H1 (cell line): ENCODE data around the gene HRH4. TPM values are rescaled to one million over a fixed set of nuclear protein-coding genes. Genes with fewer than 3 reads are reported as not detected.

Source experiments
- CTCF ChIA-PET: fragments of 300-600 bp; sonication (Branson Sonifier 250); formaldehyde crosslinking; loops from one replicate; lab custom pipeline; 2021; ENCODE audit not compliant: partially characterized antibody; lab: Charles Lee
- POLR2A ChIA-PET: fragments of 300-600 bp; sonication (Branson Sonifier 250); formaldehyde crosslinking; loops from one replicate; lab custom pipeline; 2021; ENCODE audit warnings: inconsistent platforms; ENCODE audit not compliant: partially characterized antibody; lab: Charles Lee
- DNase-seq, 2 experiments: peaks; one replicate each; pipeline versions ENCODE4 v3.0.0 to v3.0.0-alpha.2; 2010 to 2022; ENCODE audit warnings: low spot score in 2 of 2, low read depth in 1 of 2, mixed read lengths in 1 of 2
- FAIRE-seq: peaks from 2 replicates; lab custom pipeline; 2011; peaks lifted over from hg19 to GRCh38; lab: Jason Lieb, UNC
- H2AFZ ChIP-seq: 2 replicates; pipeline ENCODE4 v1.8.1; 2012; ENCODE audit warnings: low read length, inconsistent platforms
- H2AK5ac ChIP-seq: 2 replicates; pipeline ENCODE4 v1.6.1; 2013; ENCODE audit warnings: low read depth, low read length
- H2BK120ac ChIP-seq: replicated peaks from 2 replicates; pipeline ENCODE3; 2013; ENCODE audit warnings: low read depth, low read length, inconsistent platforms
- H2BK12ac ChIP-seq: 2 replicates; pipeline ENCODE4 v1.6.1; 2013; ENCODE audit warnings: low read depth, low read length
- H2BK15ac ChIP-seq: 2 replicates; pipeline ENCODE4 v1.6.1; 2013; ENCODE audit warnings: low read length
- H2BK20ac ChIP-seq: 2 replicates; pipeline ENCODE4 v1.6.1; 2013; ENCODE audit warnings: low read length
- H2BK5ac ChIP-seq: 2 replicates; pipeline ENCODE4 v1.6.1; 2013; ENCODE audit warnings: low read depth, low read length
- H3K14ac ChIP-seq: 2 replicates; pipeline ENCODE4 v1.6.1; 2013; ENCODE audit warnings: inconsistent platforms; ENCODE audit not compliant: insufficient read length
- H3K18ac ChIP-seq: 2 replicates; pipeline ENCODE4 v1.6.1; 2013; ENCODE audit warnings: low read length; ENCODE audit errors: extremely low read depth
- H3K23ac ChIP-seq: 2 replicates; pipeline ENCODE4 v1.6.1; 2013; ENCODE audit warnings: inconsistent platforms; ENCODE audit not compliant: insufficient read length
- H3K23me2 ChIP-seq: 2 replicates; pipeline ENCODE4 v1.6.1; 2013; ENCODE audit warnings: low read depth, low read length
- H3K27ac ChIP-seq: 2 replicates; pipeline ENCODE4 v1.6.1; 2011; ENCODE audit warnings: low read depth, low read length, inconsistent platforms
- H3K27me3 ChIP-seq, 4 experiments: replicated peaks in 1 of 4; 1 replicate in 1 of 4; 2 replicates in 3 of 4; pipeline versions ENCODE4 v1.6.1 to v1.8.1; 2011 to 2013; ENCODE audit warnings: low read length in 3 of 4, mild to moderate bottlenecking in 3 of 4, inconsistent platforms in 2 of 4, mixed read lengths in 2 of 4, moderate library complexity in 1 of 4; ENCODE audit not compliant: control insufficient read depth in 3 of 4, insufficient read depth in 3 of 4; ENCODE audit errors: extremely low read depth in 1 of 4
- H3K36me3 ChIP-seq, 4 experiments: 2 replicates each; pipeline versions ENCODE4 v1.6.1 to v1.8.1; 2011 to 2013; ENCODE audit warnings: mild to moderate bottlenecking in 4 of 4, low read length in 3 of 4, moderate library complexity in 2 of 4, control low read depth in 1 of 4, inconsistent platforms in 1 of 4; ENCODE audit not compliant: insufficient read depth in 4 of 4, control insufficient read depth in 2 of 4
- H3K4ac ChIP-seq: replicated peaks from 2 replicates; pipeline ENCODE3; 2013; ENCODE audit warnings: low read length, low read depth, mixed read lengths, inconsistent platforms; ENCODE audit not compliant: insufficient read length
- H3K4me1 ChIP-seq, 4 experiments: replicated peaks in 1 of 4; 1 replicate in 1 of 4; 2 replicates in 3 of 4; pipeline versions ENCODE4 v1.6.1 to v1.8.1; 2011 to 2013; ENCODE audit warnings: low read length in 3 of 4, inconsistent platforms in 2 of 4, mixed read lengths in 1 of 4; ENCODE audit not compliant: insufficient read depth in 4 of 4, control insufficient read depth in 3 of 4
- H3K4me2 ChIP-seq, 2 experiments: 2 replicates each; pipeline versions ENCODE4 v1.6.1 to v1.8.1; 2011 to 2013; ENCODE audit warnings: low read depth in 2 of 2, low read length in 2 of 2, control low read depth in 1 of 2, inconsistent platforms in 1 of 2, mild to moderate bottlenecking in 1 of 2; ENCODE audit not compliant: insufficient read depth in 1 of 2
- H3K4me3 ChIP-seq, 4 experiments: fragments of 200-600, 300-600 bp in 1 of 4; sonication (generic), shearing (Covaris generic), sonication (Bioruptor Twin) in 1 of 4; 2 replicates each; pipeline versions ENCODE4 v1.5.1 to v1.8.1; 2011 to 2016; ENCODE audit warnings: low read length in 4 of 4, low read depth in 3 of 4, control low read depth in 2 of 4, inconsistent platforms in 2 of 4, mild to moderate bottlenecking in 2 of 4, mixed read lengths in 1 of 4, moderate library complexity in 1 of 4; ENCODE audit not compliant: insufficient read depth in 2 of 4; ENCODE audit errors: extremely low read depth in 1 of 4
- H3K56ac ChIP-seq: replicated peaks from 2 replicates; pipeline ENCODE3; 2013; ENCODE audit warnings: low read depth, mild to moderate bottlenecking, mixed read lengths, low read length, inconsistent platforms; ENCODE audit not compliant: insufficient read length
- H3K79me1 ChIP-seq: 2 replicates; pipeline ENCODE4 v1.6.1; 2013; ENCODE audit warnings: low read depth, low read length, control low read depth
- H3K79me2 ChIP-seq, 2 experiments: 2 replicates each; pipeline versions ENCODE4 v1.6.1 to v1.8.1; 2012 to 2013; ENCODE audit warnings: low read length in 2 of 2, mild to moderate bottlenecking in 2 of 2, inconsistent platforms in 1 of 2; ENCODE audit not compliant: insufficient read depth in 2 of 2, control insufficient read depth in 1 of 2
- H3K9ac ChIP-seq, 4 experiments: replicated peaks in 1 of 4; 1 replicate in 1 of 4; 2 replicates in 3 of 4; pipeline versions ENCODE4 v1.6.1 to v1.8.1; 2011 to 2013; ENCODE audit warnings: low read depth in 3 of 4, low read length in 3 of 4, control low read depth in 2 of 4, mild to moderate bottlenecking in 2 of 4, moderate library complexity in 2 of 4, inconsistent platforms in 1 of 4; ENCODE audit errors: extremely low read depth in 1 of 4
- H3K9me3 ChIP-seq, 2 experiments: 2 replicates each; pipeline versions ENCODE4 v1.6.1 to v1.8.1; 2012 to 2013; ENCODE audit warnings: mild to moderate bottlenecking in 2 of 2, moderate library complexity in 2 of 2, control low read depth in 1 of 2, inconsistent platforms in 1 of 2, low read depth in 1 of 2, low read length in 1 of 2, mixed read lengths in 1 of 2; ENCODE audit not compliant: insufficient read depth in 2 of 2
- H4K20me1 ChIP-seq, 2 experiments: replicated peaks in 1 of 2; 2 replicates each; pipeline versions ENCODE3 to v1.8.1; 2011 to 2013; ENCODE audit warnings: inconsistent platforms in 2 of 2, low read length in 2 of 2, mild to moderate bottlenecking in 1 of 2; ENCODE audit not compliant: insufficient read depth in 2 of 2, control insufficient read depth in 1 of 2
- H4K5ac ChIP-seq: 2 replicates; pipeline ENCODE4 v1.6.1; 2013; ENCODE audit warnings: low read length, low read depth, mixed read lengths, inconsistent platforms; ENCODE audit not compliant: insufficient read length
- H4K8ac ChIP-seq: 2 replicates; pipeline ENCODE4 v1.8.0; 2013; ENCODE audit warnings: mild to moderate bottlenecking, moderate library complexity, low read length, inconsistent platforms; ENCODE audit not compliant: insufficient read depth; ENCODE audit errors: extremely low read depth
- H4K91ac ChIP-seq: replicated peaks from 2 replicates; pipeline ENCODE3; 2013; ENCODE audit warnings: low read length, mixed read lengths, inconsistent platforms; ENCODE audit not compliant: insufficient read length
- BRCA1 ChIP-seq: IDR thresholded peaks from 2 replicates; pipeline ENCODE4 v1.6.1; 2012; ENCODE audit warnings: low read depth, low read length, improper control_type of control experiment
- CHD1 ChIP-seq: IDR thresholded peaks from 2 replicates; pipeline ENCODE4 v1.6.1; 2012; ENCODE audit warnings: low read depth, low read length, improper control_type of control experiment
- CHD2 ChIP-seq: IDR thresholded peaks from 2 replicates; pipeline ENCODE4 v1.6.1; 2012; ENCODE audit warnings: low read length, improper control_type of control experiment
- RXRA ChIP-seq: IDR thresholded peaks from 2 replicates; pipeline ENCODE4 v1.6.1; 2011; ENCODE audit warnings: low read depth, mild to moderate bottlenecking, low read length, moderate library complexity; ENCODE audit not compliant: insufficient read depth
- SIX5 ChIP-seq: IDR thresholded peaks from 2 replicates; pipeline ENCODE4 v1.6.1; 2011; ENCODE audit warnings: mild to moderate bottlenecking, low read depth, low read length
- YY1 ChIP-seq: IDR thresholded peaks from 2 replicates; pipeline ENCODE4 v1.6.1; 2011; ENCODE audit warnings: low read depth, mild to moderate bottlenecking, low read length
- WGBS, 2 experiments: shearing (Covaris generic) in 1 of 2; methylation state at CpG; one replicate each; pipeline versions ENCODE4 v1.1.6 to v1.1.7; 2013 to 2015; ENCODE audit warnings: low lambda C conversion rate in 2 of 2, mixed read lengths in 2 of 2, inconsistent platforms in 1 of 2, low coverage in 1 of 2, missing lambda C conversion rate in 1 of 2; ENCODE audit not compliant: insufficient replicate concordance in 2 of 2, insufficient coverage in 1 of 2, insufficient read length in 1 of 2; ENCODE audit errors: extremely low coverage in 1 of 2, missing lambda C conversion rate in 1 of 2; 5-methylcytosine and 5-hydroxymethylcytosine counted together
- polyA plus RNA-seq, 7 experiments: library from polyadenylated mRNA; depleted of rRNA in 3 of 7; stranded (reverse) in 5 of 7; unstranded in 2 of 7; fragments of >200 nt in 5 of 7; fragments of 200-250 nt in 2 of 7; gene quantifications; 1 replicate in 5 of 7; 2 replicates in 1 of 7; 4 replicates in 1 of 7; pipeline versions ENCODE4 v1.2.1 to v1.2.3, GENCODE V29; 2011 to 2013; ENCODE audit warnings: missing spikeins in 2 of 7, mixed read lengths in 2 of 7
- total RNA-seq: library from RNA; stranded (reverse); fragmentation: NEBNext Ultra II Directional; extraction: Animal tissue kit (Norgen Biotek cat#: 25700); gene quantifications from 2 replicates; pipeline ENCODE4 v1.2.1, GENCODE V29; 2021

HRH4 gene
- total and polyA plus RNA-seq, 2 of the 8 experiments (the other 6 are each of a cell fraction or from before 2014, with no cell fraction given), result 0.03 TPM; not detected in 1

DNA sequence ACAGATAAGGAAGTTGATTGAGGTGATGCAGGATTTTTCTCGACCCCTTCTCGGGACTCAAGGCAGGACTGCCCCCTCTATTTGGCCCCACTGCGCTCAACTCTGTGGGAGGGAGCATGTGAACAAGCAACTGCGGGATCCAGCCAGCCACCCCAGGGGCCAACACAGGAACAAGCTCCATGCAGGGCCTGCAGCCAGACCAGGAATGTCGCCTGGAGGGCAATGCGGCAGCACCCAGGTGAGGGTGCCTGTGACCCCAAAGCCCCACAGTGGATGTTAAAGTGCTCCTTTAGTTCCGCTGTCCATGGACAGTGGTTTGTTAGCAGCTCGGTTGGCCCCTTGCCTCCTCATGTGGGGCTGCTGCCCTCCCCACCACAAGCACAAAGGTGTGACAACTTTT is 57.1 kb downstream of the HRH4 start:
- CTCF ChIA-PET, result interaction anchor here (1.2 to 5.3 kb wide), 4 partner anchors 14 to 209 kb away, joined by 3 to 62 read pairs (median 6); no protein-coding TSS in a partner anchor
- no peak overlapping the region for H2AK5ac ChIP-seq

More for the DNA sequence above, 57.1 kb downstream of the HRH4 start:
- Histone ChIP-seq H3K9me3 (no peaks in the 10 kb centered on the region), H3K23me2 (no peaks in the 10 kb centered on the region), H3K14ac (no peak overlapping the region), H3K18ac (no peak overlapping the region), H2AFZ (no peak overlapping the region), H3K27me3 (no peaks in the 10 kb centered on the region), H2BK15ac (no peak overlapping the region), H4K5ac (no peak overlapping the region), H2BK20ac (no peak overlapping the region), H2BK5ac (no peak overlapping the region), H3K56ac (no peak overlapping the region), H2BK12ac (no peak overlapping the region), H3K23ac (no peak overlapping the region), H3K4ac (no peak overlapping the region), H3K79me2 (no peaks in the 10 kb centered on the region), H3K36me3 (no peaks in the 10 kb centered on the region), H4K8ac (no peak overlapping the region), H3K9ac (no peak overlapping the region), H2BK120ac (no peak overlapping the region), H3K27ac (no peak overlapping the region), H4K91ac (no peak overlapping the region), H4K20me1 (no peaks in the 10 kb centered on the region), H3K4me3 (no peak overlapping the region), H3K79me1 (no peaks in the 10 kb centered on the region), H3K4me1 (peaks cover 0 to 5% (median 0%) of the 10 kb centered on the region in 4 experiments; a peak in 1 of 7 replicates), H3K4me2 (no peak overlapping the region)
- 84% methylated on average over 8 of the region's 8 CpGs; no CpG with 5 or more reads in 1 of the 2 experiments for WGBS, 2 experiments
- TF ChIP-seq CHD2 (no peak), BRCA1 (no peak), CHD1 (no peak), YY1 (no peak), RXRA (no peak), SIX5 (no peak)
- POLR2A ChIA-PET, result no interaction called here
- FAIRE-seq, result no peak
- no peak for DNase-seq
